SU-DHL-6 (cell line): ENCODE measurements around the gene SLC44A1.

Experiments used
- H2AFZ ChIP-seq: fragments of 200-600 bp; sonication (generic); 2 replicates; pipeline ENCODE4 v1.6.1; 2014; ENCODE audit warnings: low read depth, mild to moderate bottlenecking, moderate library complexity, mixed read lengths, antibody characterized with exemption, low read length; ENCODE audit not compliant: severe bottlenecking
- H3F3A ChIP-seq: fragments of 200-600 bp; shearing (Covaris generic); 2 replicates; pipeline ENCODE4 v1.6.0; 2016; ENCODE audit warnings: antibody characterized with exemption, mild to moderate bottlenecking; ENCODE audit not compliant: insufficient read depth
- H3K27ac ChIP-seq: fragments of 200-600 bp; sonication (generic); 2 replicates; pipeline ENCODE4 v1.5.1; 2016; ENCODE audit warnings: low read depth, mild to moderate bottlenecking, low read length, moderate library complexity, mixed read lengths
- H3K27me3 ChIP-seq: fragments of 200-600 bp; sonication (generic), shearing (Covaris generic); 2 replicates; pipeline ENCODE4 v1.6.0; 2014; ENCODE audit warnings: mild to moderate bottlenecking, low read length
- H3K36me3 ChIP-seq: fragments of 200-600 bp; sonication (generic); 2 replicates; pipeline ENCODE4 v1.6.1; 2014; ENCODE audit warnings: mild to moderate bottlenecking, low read length, mixed read lengths
- H3K4me2 ChIP-seq: fragments of 300-600, 200-600 bp; shearing (Covaris generic), sonication (generic); 2 replicates; pipeline ENCODE4 v1.6.0; 2014; ENCODE audit warnings: low read length, low read depth, mild to moderate bottlenecking; ENCODE audit not compliant: poor library complexity, severe bottlenecking
- H3K4me3 ChIP-seq: fragments of 200-600 bp; sonication (generic); 2 replicates; pipeline ENCODE4 v1.5.1; 2014; ENCODE audit warnings: antibody characterized with exemption, low read length, mild to moderate bottlenecking, mixed read lengths; ENCODE audit not compliant: insufficient read depth, poor library complexity, severe bottlenecking
- H3K79me2 ChIP-seq: fragments of 200-600 bp; sonication (generic); 2 replicates; pipeline ENCODE4 v1.6.1; 2014; ENCODE audit warnings: mild to moderate bottlenecking, low read length, moderate library complexity; ENCODE audit not compliant: insufficient read depth
- H3K9ac ChIP-seq: fragments of 200-600 bp; sonication (generic); 2 replicates; pipeline ENCODE4 v1.7.0; 2014; ENCODE audit warnings: mild to moderate bottlenecking, low read length
- H3K9me2 ChIP-seq: fragments of 200-600 bp; sonication (generic); replicated peaks from 2 replicates; pipeline ENCODE4 v1.6.1; 2014; ENCODE audit warnings: low read length; ENCODE audit not compliant: insufficient read depth
- H3K9me3 ChIP-seq: fragments of 200-600 bp; sonication (generic); 2 replicates; pipeline ENCODE4 v1.6.1; 2014; ENCODE audit warnings: low read length, mixed read lengths; ENCODE audit not compliant: insufficient read depth
- H4K20me1 ChIP-seq: fragments of 200-600 bp; sonication (generic); 2 replicates; pipeline ENCODE4 v1.6.1; 2014; ENCODE audit warnings: low read depth, mild to moderate bottlenecking, antibody characterized with exemption, low read length, moderate library complexity, mixed read lengths
- CTCF ChIP-seq: fragments of 200-600 bp; sonication (generic); IDR thresholded peaks from one replicate; pipeline ENCODE4 v1.5.1; 2017; ENCODE audit warnings: antibody characterized with exemption, mild to moderate bottlenecking, low read length, moderate library complexity; ENCODE audit not compliant: insufficient read depth, poor library complexity, severe bottlenecking
- EZH2phosphoT487 ChIP-seq: fragments of 200-600 bp; sonication (generic), shearing (Covaris generic); conservative IDR thresholded peaks from 2 replicates; pipeline ENCODE4 v1.6.1; 2018; ENCODE audit warnings: mild to moderate bottlenecking, antibody characterized with exemption, low read length, moderate library complexity, mixed read lengths

Gene SLC44A1

GRCh38 chr9:105241356-105242043 is 3.0 kb upstream of the SLC44A1 start:
- Histone ChIP-seq H3K4me3 (no peak overlapping the region), H3K27me3 (no peaks in the 10 kb centered on the region), H3K9me2 (no peaks in the 10 kb centered on the region), H2AFZ (no peak overlapping the region), H3F3A (0 out of 2 replicates have a peak, but pooled peaks cover 2% of the 10 kb centered on the region), H3K9me3 (no peaks in the 10 kb centered on the region), H4K20me1 (no peaks in the 10 kb centered on the region), H3K36me3 (no peaks in the 10 kb centered on the region), H3K9ac (no peak overlapping the region), H3K79me2 (no peaks in the 10 kb centered on the region), H3K27ac (no peak overlapping the region), H3K4me2 (no peak overlapping the region)
- no peak for TF ChIP-seq EZH2phosphoT487
- no peak for TF ChIP-seq CTCF

GRCh38 chr9:105242062-105242461 is 2.4 kb upstream of the SLC44A1 start:
- H2AFZ ChIP-seq = no peak overlapping the region
- H3K9ac ChIP-seq = no peak overlapping the region
- H3K27ac ChIP-seq = no peak overlapping the region
- H4K20me1 ChIP-seq = no peaks in the 10 kb centered on the region
- H3K4me3 ChIP-seq = no peak overlapping the region
- no peaks in the 10 kb centered on the region for H3K9me2 ChIP-seq
- TF ChIP-seq CTCF (no peak), EZH2phosphoT487 (no peak)
- no peaks in the 10 kb centered on the region for H3K27me3 ChIP-seq
- no peaks in the 10 kb centered on the region for H3K79me2 ChIP-seq
- no peak overlapping the region for H3K4me2 ChIP-seq
- 0 out of 2 replicates have a peak, but pooled peaks cover 2% of the 10 kb centered on the region for H3F3A ChIP-seq
- H3K36me3 ChIP-seq = no peaks in the 10 kb centered on the region
- H3K9me3 ChIP-seq = no peaks in the 10 kb centered on the region

GRCh38 chr9:105242557-105242956 is 1.9 kb upstream of the SLC44A1 start:
- H3K27ac ChIP-seq = no peak overlapping the region
- no peaks in the 10 kb centered on the region for H3K79me2 ChIP-seq
- no peaks in the 10 kb centered on the region for H3K9me3 ChIP-seq
- H3K36me3 ChIP-seq = no peaks in the 10 kb centered on the region
- no peaks in the 10 kb centered on the region for H3K27me3 ChIP-seq
- H3F3A ChIP-seq = 0 out of 2 replicates have a peak, but pooled peaks cover 2% of the 10 kb centered on the region
- no peak overlapping the region for H3K9ac ChIP-seq
- no peak overlapping the region for H3K4me3 ChIP-seq
- no peak overlapping the region for H2AFZ ChIP-seq
- no peak overlapping the region for H3K4me2 ChIP-seq
- TF ChIP-seq CTCF (no peak), EZH2phosphoT487 (no peak)
- H4K20me1 ChIP-seq = no peaks in the 10 kb centered on the region
- no peaks in the 10 kb centered on the region for H3K9me2 ChIP-seq
